T47D (cell line): ENCODE results near the gene SRXN1.

Source experiments
- DNase-seq, 2 experiments: peaks; one replicate each; pipeline versions ENCODE4 v3.0.0 to v3.0.0-alpha.2; 2011 to 2012; ENCODE audit warnings: low read depth in 1 of 2, low spot score in 1 of 2
- JUND ChIP-seq: IDR thresholded peaks from 2 replicates; pipeline ENCODE4 v1.6.1; 2012; ENCODE audit warnings: low read depth
- in situ Hi-C: cut with HindIII; loops from 2 replicates; pipeline ENCODE4 v1.10.0; 2016; ENCODE audit warnings: low sequenced_read_pairs, low pct_unique_long_range_greater_than_20kb

The SRXN1 gene

GRCh38 chr20:610130-611046 lies 42.6 kb downstream of the SRXN1 start, which contains the start of gene TCF15:
Gene TCF15 (minus strand): TSS chr20:610309. CDS start chr20:610237, 72 bp downstream.
- no peak for TF ChIP-seq JUND
- no peak for DNase-seq
- in situ Hi-C loops = no loop called here

- no peak for TF ChIP-seq JUND
- no peak for DNase-seq
- in situ Hi-C loops = no loop called here
Measured at GRCh38 chr20:609371-609964, 43.5 kb downstream of the SRXN1 start.

- in situ Hi-C loops = no loop called here
- DNase-seq = no peak
- TF ChIP-seq JUND = no peak
Measured at GRCh38 chr20:608970-609369, 44.0 kb downstream of the SRXN1 start.

GRCh38 chr20:607476-607875 lies 45.5 kb downstream of the SRXN1 start:
- no peak for DNase-seq
- in situ Hi-C loops = no loop called here

GRCh38 chr20:605237-605636 lies 47.8 kb downstream of the SRXN1 start:
- no peak for DNase-seq
- no peak for TF ChIP-seq JUND
- in situ Hi-C loops = no loop called here

More at GRCh38 chr20:607476-607875, 45.5 kb downstream of the SRXN1 start:
- TF ChIP-seq JUND = no peak

GRCh38 chr20:603116-603640 lies 49.8 kb downstream of the SRXN1 start:
- TF ChIP-seq JUND = no peak
- in situ Hi-C loops = no loop called here
- DNase-seq = peak in 1 of 2 experiments; percentile 30

- no peak for TF ChIP-seq JUND
- peak in 1 of 2 experiments; percentile 47 for DNase-seq
- in situ Hi-C loops = no loop called here
Measured at GRCh38 chr20:602111-602970, 50.7 kb downstream of the SRXN1 start.

- in situ Hi-C loops = no loop called here
- TF ChIP-seq JUND = no peak
- no peak for DNase-seq
Measured at GRCh38 chr20:600736-601135, 52.3 kb downstream of the SRXN1 start.

- no peak for TF ChIP-seq JUND
- no peak for DNase-seq
- in situ Hi-C loops = no loop called here
Measured at GRCh38 chr20:600141-600540, 52.9 kb downstream of the SRXN1 start.

- no peak for DNase-seq
- in situ Hi-C loops = no loop called here
- no peak for TF ChIP-seq JUND
Measured at GRCh38 chr20:598133-598850, 54.7 kb downstream of the SRXN1 start.

GRCh38 chr20:597560-597959 lies 55.4 kb downstream of the SRXN1 start:
- in situ Hi-C loops = no loop called here
- TF ChIP-seq JUND = no peak
- no peak for DNase-seq
